ENCODE results near the gene GDF7.

GDF7 gene

DNA sequence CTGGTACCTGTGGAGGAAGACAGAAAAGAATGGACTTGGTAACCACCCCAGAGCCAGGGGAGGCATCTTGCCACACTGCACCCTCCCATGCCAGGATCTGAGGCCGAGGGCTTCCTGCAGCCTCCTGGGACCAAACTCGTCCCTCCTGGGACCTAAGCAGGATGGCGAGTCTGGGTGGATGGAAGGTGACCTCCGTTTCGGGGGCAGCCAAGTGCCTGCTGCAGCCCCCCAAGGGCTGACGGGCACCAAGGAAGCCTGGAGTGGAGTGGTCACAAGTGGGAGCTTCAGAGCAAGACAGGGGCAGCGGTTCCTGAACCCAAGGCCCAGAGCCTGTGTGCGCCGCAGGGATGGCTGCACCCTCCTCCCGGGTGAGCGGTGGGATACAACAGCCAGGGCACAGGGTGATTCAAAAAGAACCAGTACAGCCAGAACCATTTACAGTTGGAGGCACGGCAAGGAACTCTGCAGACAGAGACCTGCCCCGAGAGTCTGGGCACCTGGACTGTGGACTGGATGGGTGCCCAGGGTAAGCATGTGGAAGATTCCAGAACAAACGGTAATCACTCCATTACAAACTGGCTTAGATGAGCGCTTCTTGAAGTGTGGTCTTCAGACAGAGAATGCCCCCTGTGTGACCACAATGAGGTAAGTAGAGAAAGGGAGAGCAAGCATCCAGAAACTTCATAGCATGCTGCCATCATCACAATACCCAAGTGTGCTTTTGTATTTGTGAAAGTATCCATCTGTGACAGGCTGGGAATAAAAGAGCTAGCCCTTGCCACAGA is 28.1 kb upstream of the GDF7 start:
- Histone ChIP-seq H3K9ac (ENCODE audit: low read depth, low read length) (no peak overlapping the region), H3K4me3 (ENCODE audit: low read length) (no peak overlapping the region)
- 94% methylated on average over 15 of the region's 15 CpGs for WGBS

DNA sequence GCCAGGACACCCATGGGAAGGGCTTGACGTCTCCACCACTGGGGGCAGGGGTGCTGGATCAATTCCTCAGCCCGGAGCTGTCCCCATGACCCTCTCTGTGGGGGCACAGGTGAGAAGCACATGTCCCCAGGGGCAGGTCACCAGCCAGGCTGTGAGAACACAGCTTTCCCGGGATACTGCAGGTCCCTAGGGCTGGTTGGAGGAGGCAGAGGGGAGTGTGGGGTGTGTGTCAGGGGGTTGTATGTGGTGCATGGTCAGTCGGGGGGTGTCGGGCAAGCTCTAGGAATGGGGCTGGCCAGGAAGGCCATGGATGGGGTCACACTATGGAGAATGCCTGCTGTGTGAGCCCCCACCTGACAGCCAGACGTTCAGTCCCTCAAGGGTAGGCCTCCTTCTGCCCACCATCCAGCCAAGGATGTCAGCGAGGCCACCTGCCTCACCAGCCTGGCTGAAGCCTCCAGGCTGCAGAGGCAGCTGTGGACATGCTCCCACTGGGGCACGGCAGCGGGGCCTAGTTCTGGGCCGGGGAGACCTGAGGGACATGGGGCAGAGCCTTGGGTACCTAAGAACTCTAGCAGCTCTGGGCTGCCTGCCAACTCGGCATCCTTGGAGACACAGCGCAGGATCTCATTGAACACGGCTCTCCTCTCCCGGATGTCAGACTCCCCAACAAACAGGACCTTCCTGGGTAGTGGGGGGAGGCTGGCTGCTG is 26.4 kb upstream of the GDF7 start:
- no peaks in the 10 kb centered on the region for H3K27me3 ChIP-seq (ENCODE audit: insufficient read depth, low read length)
- H3K9me3 ChIP-seq (ENCODE audit: insufficient read depth, low read depth, low read length) = no peaks in the 10 kb centered on the region
- no peak overlapping the region for H3K27ac ChIP-seq (ENCODE audit: low read depth, low read length)
- no peak overlapping the region for H3K9ac ChIP-seq (ENCODE audit: low read depth, low read length)
- no peak overlapping the region for H3K4me3 ChIP-seq (ENCODE audit: low read length)
- no peaks in the 10 kb centered on the region for H3K4me1 ChIP-seq (ENCODE audit: insufficient read depth, low read length)
- no peaks in the 10 kb centered on the region for H3K36me3 ChIP-seq (ENCODE audit: insufficient read depth, low read length)
- WGBS = 94% methylated on average over 14 of the region's 14 CpGs

More for the DNA sequence above, 28.1 kb upstream of the GDF7 start:
- H3K9me3 ChIP-seq (ENCODE audit: insufficient read depth, low read depth, low read length) = no peaks in the 10 kb centered on the region
- peaks cover 4% of the 10 kb centered on the region for H3K4me1 ChIP-seq (ENCODE audit: insufficient read depth, low read length)
- no peaks in the 10 kb centered on the region for H3K36me3 ChIP-seq (ENCODE audit: insufficient read depth, low read length)
- no peak overlapping the region for H3K27ac ChIP-seq (ENCODE audit: low read depth, low read length)
- no peaks in the 10 kb centered on the region for H3K27me3 ChIP-seq (ENCODE audit: insufficient read depth, low read length)

DNA sequence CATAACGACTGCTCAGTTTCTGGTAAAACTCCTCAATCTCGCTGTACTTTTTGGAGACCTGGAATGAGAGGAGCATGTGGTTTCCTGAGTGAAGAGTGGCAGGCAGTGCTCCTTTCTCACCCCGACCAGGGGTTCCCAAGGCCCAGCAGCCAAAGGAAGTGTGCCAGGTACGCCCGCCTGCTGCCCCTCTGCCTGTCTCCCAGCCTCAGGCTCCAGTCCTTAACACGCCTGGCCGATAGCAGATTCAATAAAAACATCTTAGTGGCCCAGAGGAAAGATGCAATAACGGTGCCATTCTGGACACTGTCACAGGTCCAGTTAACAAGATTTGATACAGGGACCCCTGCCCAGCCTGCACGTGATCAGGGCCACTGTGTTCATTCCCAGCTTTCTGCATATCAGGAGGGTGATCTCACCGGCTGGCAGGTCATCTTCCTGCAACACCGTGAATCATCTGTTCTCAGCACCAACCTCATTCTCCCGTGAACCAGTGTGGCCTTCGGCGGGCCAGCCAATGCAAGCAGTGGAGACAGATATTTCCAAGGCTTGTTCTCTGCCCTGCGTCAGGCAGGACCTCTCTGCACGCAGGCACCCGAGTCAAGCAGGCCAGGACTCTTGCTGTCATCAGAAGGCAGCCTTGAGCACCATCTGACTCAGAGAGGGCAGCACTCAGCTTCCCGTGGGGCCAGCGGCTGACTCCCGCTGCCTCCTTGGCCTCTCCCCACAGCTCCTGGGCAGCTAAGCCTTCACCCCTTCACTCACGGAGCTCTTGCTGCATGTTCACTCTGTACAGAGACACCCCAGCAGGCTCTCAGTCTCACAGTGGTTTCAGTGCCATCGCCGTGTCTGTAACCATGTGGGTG is 25.6 kb upstream of the GDF7 start:
- H3K27me3 ChIP-seq (ENCODE audit: insufficient read depth, low read length) = no peaks in the 10 kb centered on the region
- H3K9me3 ChIP-seq (ENCODE audit: insufficient read depth, low read depth, low read length) = no peaks in the 10 kb centered on the region
- 91% methylated on average over 23 of the region's 23 CpGs for WGBS
- no peaks in the 10 kb centered on the region for H3K4me1 ChIP-seq (ENCODE audit: insufficient read depth, low read length)
- H3K36me3 ChIP-seq (ENCODE audit: insufficient read depth, low read length) = no peaks in the 10 kb centered on the region
- H3K4me3 ChIP-seq (ENCODE audit: low read length) = no peak overlapping the region
- no peak overlapping the region for H3K9ac ChIP-seq (ENCODE audit: low read depth, low read length)
- H3K27ac ChIP-seq (ENCODE audit: low read depth, low read length) = no peak overlapping the region

DNA sequence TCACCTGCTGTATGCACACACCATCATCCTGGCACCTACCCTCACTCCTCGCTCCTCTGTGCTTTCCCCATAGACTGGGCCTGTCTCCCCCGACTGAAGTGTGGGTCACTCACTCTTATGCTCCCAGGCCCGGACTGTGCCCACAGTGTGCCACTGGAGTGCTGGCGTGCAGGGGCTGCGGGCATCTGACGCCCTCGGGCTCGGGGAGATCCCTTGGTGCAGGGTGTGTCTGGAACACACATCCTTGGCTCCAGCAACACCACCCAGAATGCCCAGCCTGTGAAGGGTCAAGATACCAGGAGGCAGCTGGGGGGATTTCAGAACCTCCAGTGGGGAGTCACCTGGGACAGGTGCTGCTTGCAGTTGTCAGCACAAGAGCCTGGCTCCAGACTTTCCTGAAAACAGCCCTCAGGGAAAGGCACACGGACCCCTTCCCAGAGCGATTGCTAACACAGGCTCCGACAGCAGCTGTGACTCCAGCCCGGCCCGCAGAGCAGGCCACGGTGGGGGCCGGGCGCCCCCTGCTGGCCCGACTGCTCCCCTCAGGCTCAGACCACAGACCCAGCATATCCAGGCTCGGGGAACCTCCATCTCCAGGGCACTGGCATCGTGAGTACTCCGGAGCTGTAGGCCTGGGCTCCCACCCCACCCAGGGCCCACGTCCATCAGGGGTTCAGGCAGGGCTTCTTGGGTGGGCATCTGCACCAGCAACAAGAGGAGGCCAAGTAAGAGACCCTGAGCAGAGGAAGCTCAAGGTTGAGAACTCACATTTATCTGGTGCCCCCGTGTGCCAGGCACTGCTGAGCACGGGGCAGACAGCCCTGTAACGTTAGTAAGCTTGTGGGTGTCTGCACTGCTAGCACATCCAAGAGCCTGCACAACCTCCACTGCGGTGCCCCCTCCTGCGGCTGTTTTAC is 24.6 kb upstream of the GDF7 start:
- H3K27me3 ChIP-seq (ENCODE audit: insufficient read depth, low read length) = no peaks in the 10 kb centered on the region
- 50% methylated on average over 26 of the region's 26 CpGs for WGBS
- no peaks in the 10 kb centered on the region for H3K4me1 ChIP-seq (ENCODE audit: insufficient read depth, low read length)
- H3K9me3 ChIP-seq (ENCODE audit: insufficient read depth, low read depth, low read length) = no peaks in the 10 kb centered on the region
- no peaks in the 10 kb centered on the region for H3K36me3 ChIP-seq (ENCODE audit: insufficient read depth, low read length)
- H3K27ac ChIP-seq (ENCODE audit: low read depth, low read length) = no peak overlapping the region
- no peak overlapping the region for H3K4me3 ChIP-seq (ENCODE audit: low read length)
- no peak overlapping the region for H3K9ac ChIP-seq (ENCODE audit: low read depth, low read length)

DNA sequence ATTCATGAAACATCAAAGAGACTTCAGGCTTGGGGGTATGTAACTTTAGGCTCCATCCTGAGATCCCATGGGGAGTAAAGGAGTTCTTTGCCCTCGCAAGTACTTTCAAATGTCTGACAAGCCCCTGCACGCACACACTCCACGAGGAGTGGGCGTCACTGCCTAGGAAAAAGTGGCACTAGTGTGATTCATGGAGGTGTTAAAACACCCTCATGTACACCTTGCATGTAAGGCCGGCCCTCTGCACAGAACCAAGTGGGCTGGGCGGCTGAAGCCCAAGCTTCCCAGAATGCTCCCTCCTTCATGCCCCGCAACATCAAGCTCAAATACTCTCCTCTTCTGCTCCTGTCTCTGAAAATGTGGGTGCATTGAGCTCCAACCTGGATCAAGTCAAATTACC is 23.9 kb upstream of the GDF7 start:
- H3K4me1 ChIP-seq (ENCODE audit: insufficient read depth, low read length) = no peaks in the 10 kb centered on the region
- no peak overlapping the region for H3K4me3 ChIP-seq (ENCODE audit: low read length)
- H3K36me3 ChIP-seq (ENCODE audit: insufficient read depth, low read length) = no peaks in the 10 kb centered on the region
- H3K9ac ChIP-seq (ENCODE audit: low read depth, low read length) = no peak overlapping the region
- WGBS = 98% methylated on average over 7 of the region's 7 CpGs
- H3K27me3 ChIP-seq (ENCODE audit: insufficient read depth, low read length) = no peaks in the 10 kb centered on the region
- H3K9me3 ChIP-seq (ENCODE audit: insufficient read depth, low read depth, low read length) = no peaks in the 10 kb centered on the region
- H3K27ac ChIP-seq (ENCODE audit: low read depth, low read length) = no peak overlapping the region

GRCh38 chr2:20643826-20644225 is 23.1 kb upstream of the GDF7 start:
- H3K27me3 ChIP-seq (ENCODE audit: insufficient read depth, low read length) = no peaks in the 10 kb centered on the region; the same call in 1 of the 2 replicates
- H3K36me3 ChIP-seq (ENCODE audit: insufficient read depth, low read length) = no peaks in the 10 kb centered on the region
- H3K27ac ChIP-seq (ENCODE audit: low read depth, low read length) = no peak overlapping the region
- H3K9ac ChIP-seq (ENCODE audit: low read depth, low read length) = no peak overlapping the region
- no peaks in the 10 kb centered on the region for H3K4me1 ChIP-seq (ENCODE audit: insufficient read depth, low read length)
- H3K9me3 ChIP-seq (ENCODE audit: insufficient read depth, low read depth, low read length) = no peaks in the 10 kb centered on the region
- 77% methylated on average over 3 of the region's 3 CpGs for WGBS
- H3K4me3 ChIP-seq (ENCODE audit: low read length) = no peak overlapping the region

- H3K4me1 ChIP-seq (ENCODE audit: insufficient read depth, low read length) = 0 out of 2 replicates have a peak, but pooled peaks cover 3% of the 10 kb centered on the region
- no peaks in the 10 kb centered on the region for H3K36me3 ChIP-seq (ENCODE audit: insufficient read depth, low read length)
- H3K27me3 ChIP-seq (ENCODE audit: insufficient read depth, low read length) = peaks cover 7% of the 10 kb centered on the region
- no peak overlapping the region for H3K4me3 ChIP-seq (ENCODE audit: low read length)
- H3K9ac ChIP-seq (ENCODE audit: low read depth, low read length) = no peak overlapping the region
- no peaks in the 10 kb centered on the region for H3K9me3 ChIP-seq (ENCODE audit: insufficient read depth, low read depth, low read length)
- 94% methylated on average over 14 of the region's 14 CpGs for WGBS
- no peak overlapping the region for H3K27ac ChIP-seq (ENCODE audit: low read depth, low read length)
These were observed 21.6 kb upstream of the GDF7 start for GRCh38 chr2:20645301-20645701.

GRCh38 chr2:20645761-20646160 is 21.2 kb upstream of the GDF7 start:
- Histone ChIP-seq H3K27me3 (ENCODE audit: insufficient read depth, low read length) (peaks cover 8% of the 10 kb centered on the region), H3K9ac (ENCODE audit: low read depth, low read length) (no peak overlapping the region), H3K36me3 (ENCODE audit: insufficient read depth, low read length) (no peaks in the 10 kb centered on the region), H3K4me3 (ENCODE audit: low read length) (no peak overlapping the region), H3K9me3 (ENCODE audit: insufficient read depth, low read depth, low read length) (no peaks in the 10 kb centered on the region), H3K27ac (ENCODE audit: low read depth, low read length) (no peak overlapping the region), H3K4me1 (ENCODE audit: insufficient read depth, low read length) (0 out of 2 replicates have a peak, but pooled peaks cover 3% of the 10 kb centered on the region)
- 90% methylated on average over 10 of the region's 10 CpGs for WGBS

DNA sequence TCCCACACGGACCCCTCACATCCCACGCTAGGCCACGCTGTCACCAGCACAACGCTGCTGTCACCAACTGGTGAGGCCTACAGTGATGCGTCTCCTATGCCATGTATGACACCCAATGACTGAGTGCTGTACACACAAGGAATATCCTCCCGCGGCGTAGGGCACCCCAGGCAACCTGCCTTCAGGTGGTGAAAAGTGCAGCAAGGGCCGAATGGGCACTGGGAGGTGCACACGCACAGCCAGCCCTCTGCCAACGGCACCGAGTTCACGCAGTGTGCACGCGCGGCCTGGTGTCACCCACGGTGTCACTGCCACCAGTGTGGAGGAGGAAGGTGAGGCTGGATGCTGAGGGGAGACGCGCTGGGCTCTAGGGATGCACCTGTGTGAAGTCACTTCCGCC is 20.5 kb upstream of the GDF7 start:
- no peak overlapping the region for H3K9ac ChIP-seq (ENCODE audit: low read depth, low read length)
- 91% methylated on average over 20 of the region's 20 CpGs for WGBS
- no peak overlapping the region for H3K27ac ChIP-seq (ENCODE audit: low read depth, low read length)
- no peak overlapping the region for H3K4me3 ChIP-seq (ENCODE audit: low read length)
- peaks cover 5% of the 10 kb centered on the region; the same call in 1 of the 2 replicates for H3K4me1 ChIP-seq (ENCODE audit: insufficient read depth, low read length)
- no peaks in the 10 kb centered on the region for H3K9me3 ChIP-seq (ENCODE audit: insufficient read depth, low read depth, low read length)
- H3K27me3 ChIP-seq (ENCODE audit: insufficient read depth, low read length) = peaks cover 8% of the 10 kb centered on the region
- no peaks in the 10 kb centered on the region for H3K36me3 ChIP-seq (ENCODE audit: insufficient read depth, low read length)

DNA sequence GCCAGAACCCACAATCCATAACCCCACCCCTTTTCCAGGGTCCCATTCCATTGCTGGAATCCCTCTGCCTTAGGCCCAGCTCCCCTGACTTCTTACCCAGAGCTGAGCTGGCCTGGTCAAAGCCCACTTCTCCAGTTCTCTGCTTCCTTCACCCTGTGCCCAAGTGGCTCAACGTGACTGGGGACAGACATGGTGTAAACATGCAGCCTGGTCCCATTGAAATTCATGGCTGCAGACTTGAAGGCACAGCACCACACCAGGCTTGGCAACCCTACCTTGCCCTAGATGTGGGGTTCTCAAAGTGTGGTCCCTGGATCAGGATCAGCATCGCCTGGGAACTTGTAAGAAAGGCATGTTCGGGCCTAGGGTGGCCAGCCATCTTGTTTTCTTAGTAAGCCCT is 19.7 kb upstream of the GDF7 start:
- H3K36me3 ChIP-seq (ENCODE audit: insufficient read depth, low read length) = no peaks in the 10 kb centered on the region
- H3K4me1 ChIP-seq (ENCODE audit: insufficient read depth, low read length) = peaks cover 8% of the 10 kb centered on the region; the same call in 1 of the 2 replicates
- peaks cover 12% of the 10 kb centered on the region for H3K27me3 ChIP-seq (ENCODE audit: insufficient read depth, low read length)
- H3K9me3 ChIP-seq (ENCODE audit: insufficient read depth, low read depth, low read length) = no peaks in the 10 kb centered on the region
- no peak overlapping the region for H3K27ac ChIP-seq (ENCODE audit: low read depth, low read length)
- no peak overlapping the region for H3K4me3 ChIP-seq (ENCODE audit: low read length)
- H3K9ac ChIP-seq (ENCODE audit: low read depth, low read length) = no peak overlapping the region
- WGBS = 97% methylated on average over 3 of the region's 3 CpGs

Measured in HUES64 (cell line).